Effector CD8-positive, alpha-beta T cell (primary cell): ENCODE data around the gene PHF23.

Experiments
- DNase-seq: peaks from one replicate; lab custom pipeline; 2025; lab: John Stamatoyannopoulos, UW
- total RNA-seq, 4 experiments: gene quantifications; one replicate each; lab custom pipeline; 2026; lab: John Stamatoyannopoulos, UW

The PHF23 gene
- total RNA-seq: 64.6 to 88.2 (median 68.1) reads per million in 4 experiments

GRCh38 chr17:7239091-7240027 is at the start of gene PHF23:
PHF23 (minus strand) TSS chr17:7239457; CDS start chr17:7239279, 178 bp downstream.
- peak; percentile 93 for DNase-seq

DNA sequence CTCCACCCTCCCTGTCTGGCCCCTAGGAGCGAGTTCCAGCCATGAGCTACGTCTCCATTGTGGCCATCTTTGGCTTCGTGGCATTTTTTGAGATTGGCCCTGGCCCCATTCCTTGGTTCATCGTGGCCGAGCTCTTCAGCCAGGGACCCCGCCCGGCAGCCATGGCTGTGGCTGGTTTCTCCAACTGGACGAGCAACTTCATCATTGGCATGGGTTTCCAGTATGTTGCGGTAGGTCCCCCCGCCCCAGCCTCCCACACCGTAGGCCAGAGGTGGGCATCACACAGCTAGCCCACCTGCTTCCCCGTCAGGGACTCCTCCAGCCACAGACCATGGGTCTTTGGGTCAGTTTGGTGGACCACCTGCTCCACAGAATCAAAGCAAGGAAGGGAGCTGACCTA is 46.4 kb upstream of the PHF23 start:
- DNase-seq: no peak

DNA sequence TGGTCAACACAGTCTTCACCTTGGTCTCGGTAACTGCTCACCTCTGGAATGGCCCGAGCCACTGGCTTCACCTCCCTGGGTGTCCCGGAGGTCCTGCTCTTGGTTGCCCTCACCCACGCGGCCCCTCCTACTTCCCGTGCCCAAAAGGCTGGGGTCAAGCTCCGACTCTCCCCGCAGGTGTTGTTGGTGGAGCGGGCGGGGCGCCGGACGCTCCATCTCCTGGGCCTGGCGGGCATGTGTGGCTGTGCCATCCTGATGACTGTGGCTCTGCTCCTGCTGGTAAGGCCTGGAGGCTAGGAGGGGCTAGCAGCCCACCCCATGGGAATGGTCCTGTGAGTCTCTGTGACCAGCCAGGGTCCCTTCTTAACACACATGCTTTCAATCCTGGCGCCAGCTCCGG is 45.7 kb upstream of the PHF23 start:
- DNase-seq: no peak

DNA sequence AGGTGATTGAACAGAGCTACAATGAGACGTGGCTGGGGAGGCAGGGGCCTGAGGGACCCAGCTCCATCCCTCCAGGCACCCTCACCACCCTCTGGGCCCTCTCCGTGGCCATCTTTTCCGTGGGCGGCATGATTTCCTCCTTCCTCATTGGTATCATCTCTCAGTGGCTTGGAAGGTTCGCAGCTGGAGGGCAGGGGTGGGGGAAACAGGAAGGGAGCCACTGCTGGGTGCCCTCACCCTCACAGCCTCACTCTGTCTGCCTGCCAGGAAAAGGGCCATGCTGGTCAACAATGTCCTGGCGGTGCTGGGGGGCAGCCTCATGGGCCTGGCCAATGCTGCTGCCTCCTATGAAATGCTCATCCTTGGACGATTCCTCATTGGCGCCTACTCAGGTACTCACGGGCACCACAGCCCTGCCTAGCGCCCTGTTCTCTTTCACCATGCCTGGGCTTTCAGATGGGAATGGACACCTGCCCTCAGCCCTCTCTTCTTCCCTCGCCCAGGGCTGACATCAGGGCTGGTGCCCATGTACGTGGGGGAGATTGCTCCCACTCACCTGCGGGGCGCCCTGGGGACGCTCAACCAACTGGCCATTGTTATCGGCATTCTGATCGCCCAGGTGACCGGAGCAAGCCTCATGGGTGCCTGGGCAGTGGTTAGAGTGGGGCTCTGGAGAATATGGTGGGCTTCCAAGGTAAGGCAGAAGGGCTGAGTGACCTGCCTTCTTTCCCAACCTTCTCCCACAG is 44.4 kb upstream of the PHF23 start:
- DNase-seq: no peak

DNA sequence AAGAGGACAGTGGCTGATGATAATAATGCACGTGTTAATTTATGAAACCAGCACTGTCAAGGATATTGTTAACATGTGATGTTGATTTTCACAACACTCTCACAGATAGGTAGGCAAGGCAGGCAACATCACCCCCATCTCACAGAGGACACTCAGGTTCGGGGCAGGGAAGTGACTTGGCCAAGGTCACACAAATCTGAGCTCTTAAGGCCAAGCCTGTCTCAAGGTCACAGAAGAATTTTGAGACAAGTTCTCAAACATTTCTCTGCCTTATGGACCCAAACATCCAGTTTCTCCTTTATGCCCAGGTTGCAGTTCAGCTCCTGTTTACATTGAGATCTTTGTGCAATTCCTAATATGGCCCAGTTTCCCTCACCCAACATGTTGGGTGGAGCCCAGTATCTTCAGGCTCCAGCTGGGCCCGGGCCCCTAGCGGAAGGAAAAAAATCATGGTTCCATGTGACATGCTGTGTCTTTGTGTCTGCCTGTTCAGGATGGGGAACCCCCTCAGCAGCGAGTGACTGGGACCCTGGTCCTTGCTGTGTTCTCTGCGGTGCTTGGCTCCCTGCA is 43.6 kb upstream of the PHF23 start:
- DNase-seq: no peak

GRCh38 chr17:7281953-7282751 is 42.9 kb upstream of the PHF23 start:
- DNase-seq: no peak

- peak; percentile 81 for DNase-seq
These were observed 42.1 kb upstream of the PHF23 start, which contains the start of gene SLC2A4 for GRCh38 chr17:7281074-7281952. SLC2A4 (plus strand) TSS chr17:7281718; CDS start chr17:7281935, 217 bp downstream.

DNA sequence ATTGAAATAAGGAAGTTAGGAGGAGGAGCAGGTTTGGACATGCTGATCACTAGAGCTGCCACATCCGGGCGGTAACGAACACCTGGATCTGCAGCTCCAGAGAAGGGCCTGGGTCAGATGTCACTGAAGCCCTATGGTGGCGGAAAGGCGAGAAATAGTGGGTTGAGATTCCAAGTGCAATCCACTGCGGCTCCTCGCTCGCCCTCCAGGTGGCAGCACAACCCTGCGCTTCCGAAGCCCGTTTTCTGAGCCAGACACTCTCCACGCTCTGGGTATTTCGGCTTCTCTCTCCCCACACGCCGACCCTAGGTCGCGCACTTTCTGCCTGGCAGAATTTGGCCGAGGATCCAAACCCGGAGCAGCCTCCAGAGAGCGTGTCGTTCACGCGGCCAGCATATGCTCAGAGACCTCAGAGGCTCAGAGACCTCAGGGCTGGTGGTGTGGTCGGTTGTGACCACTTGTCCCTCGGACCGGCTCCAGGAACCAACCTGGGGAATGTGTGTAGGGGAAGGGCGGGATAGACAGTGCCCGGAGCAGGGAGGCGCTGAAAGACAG is 41.3 kb upstream of the PHF23 start:
- peak; percentile 75 for DNase-seq

DNA sequence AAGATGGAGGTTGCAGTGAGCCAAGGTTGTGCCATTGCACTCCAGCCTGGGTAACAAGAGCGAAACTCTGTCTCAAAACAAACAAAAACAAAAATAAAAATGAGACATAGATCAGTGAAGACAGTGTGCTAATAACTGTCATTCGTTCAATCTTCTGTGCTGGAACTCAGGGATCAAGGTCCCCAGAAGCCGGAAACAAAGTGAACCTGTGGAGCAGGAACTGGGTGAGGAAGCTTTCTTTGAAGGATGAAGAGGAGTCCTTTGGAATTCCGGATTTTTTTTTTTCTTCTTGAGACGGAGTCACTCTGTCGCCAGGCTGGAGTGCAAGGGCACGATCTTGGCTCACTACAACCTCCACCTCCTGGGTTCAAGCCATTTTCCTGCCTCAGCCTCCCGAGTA is 40.2 kb upstream of the PHF23 start:
- no peak for DNase-seq

GRCh38 chr17:7266784-7267183 is 27.5 kb upstream of the PHF23 start:
- no peak for DNase-seq

DNA sequence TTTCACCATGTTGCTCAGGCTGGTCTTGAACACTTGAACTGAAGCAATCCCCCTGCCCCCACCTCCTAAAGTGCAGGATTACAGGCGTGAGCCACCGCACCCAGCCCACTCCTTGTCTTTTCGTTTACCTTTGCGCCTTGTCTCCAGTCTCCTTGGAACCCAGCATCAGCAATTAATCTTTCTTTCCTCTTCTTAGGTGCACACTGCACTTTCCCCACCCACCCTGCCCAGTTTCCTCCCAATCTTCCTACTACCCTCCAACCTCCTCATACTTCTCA is 24.5 kb upstream of the PHF23 start:
- no peak for DNase-seq

DNA sequence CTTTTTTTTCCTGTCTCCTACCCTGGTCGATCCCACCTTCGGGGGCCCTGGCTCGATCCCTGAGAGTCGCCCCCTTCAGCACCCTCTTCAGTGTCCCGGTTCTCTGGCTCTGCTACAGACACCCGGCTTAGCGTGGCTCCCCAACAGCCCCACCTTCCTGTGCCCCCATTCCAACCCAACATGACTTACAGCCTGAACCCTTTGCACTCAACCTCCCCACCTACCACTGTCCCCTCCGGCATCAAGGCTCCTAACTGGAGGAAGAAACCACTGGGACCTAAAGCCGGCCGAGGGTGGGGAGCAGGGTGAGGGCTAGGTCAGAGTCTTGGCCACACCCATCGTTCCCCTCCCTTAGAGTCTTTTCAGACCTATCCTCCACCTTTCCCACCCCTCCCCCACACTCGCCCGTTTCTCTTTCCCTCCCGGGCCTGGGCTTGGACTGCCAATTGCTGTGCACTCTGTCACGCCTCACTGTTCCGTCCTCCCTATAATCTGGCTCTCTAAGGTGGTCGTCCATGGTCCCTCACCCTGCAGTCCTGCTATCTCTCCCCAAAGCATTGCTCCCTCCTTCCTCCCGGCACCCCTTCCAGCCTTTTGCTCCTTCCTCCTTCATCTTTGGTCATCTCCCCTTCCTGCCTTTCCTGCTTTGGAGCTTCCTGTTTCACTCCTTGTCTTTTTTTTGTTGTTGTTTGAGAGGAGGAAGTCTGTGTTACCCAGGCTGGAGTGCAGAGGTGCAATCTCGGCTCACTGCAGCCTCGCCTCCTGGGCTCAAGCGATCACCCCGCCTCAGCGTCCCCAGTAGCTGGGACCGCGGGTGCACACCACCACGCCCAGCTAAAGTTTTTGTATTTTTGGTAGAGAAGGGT is 23.9 kb upstream of the PHF23 start:
- DNase-seq: no peak

GRCh38 chr17:7262192-7262934 is 23.1 kb upstream of the PHF23 start, which contains the start of gene CLDN7:
CLDN7 (minus strand) TSS chr17:7262478; CDS start chr17:7262043, 435 bp downstream.
- no peak for DNase-seq

GRCh38 chr17:7261379-7262191 is 22.3 kb upstream of the PHF23 start:
- DNase-seq: no peak

DNA sequence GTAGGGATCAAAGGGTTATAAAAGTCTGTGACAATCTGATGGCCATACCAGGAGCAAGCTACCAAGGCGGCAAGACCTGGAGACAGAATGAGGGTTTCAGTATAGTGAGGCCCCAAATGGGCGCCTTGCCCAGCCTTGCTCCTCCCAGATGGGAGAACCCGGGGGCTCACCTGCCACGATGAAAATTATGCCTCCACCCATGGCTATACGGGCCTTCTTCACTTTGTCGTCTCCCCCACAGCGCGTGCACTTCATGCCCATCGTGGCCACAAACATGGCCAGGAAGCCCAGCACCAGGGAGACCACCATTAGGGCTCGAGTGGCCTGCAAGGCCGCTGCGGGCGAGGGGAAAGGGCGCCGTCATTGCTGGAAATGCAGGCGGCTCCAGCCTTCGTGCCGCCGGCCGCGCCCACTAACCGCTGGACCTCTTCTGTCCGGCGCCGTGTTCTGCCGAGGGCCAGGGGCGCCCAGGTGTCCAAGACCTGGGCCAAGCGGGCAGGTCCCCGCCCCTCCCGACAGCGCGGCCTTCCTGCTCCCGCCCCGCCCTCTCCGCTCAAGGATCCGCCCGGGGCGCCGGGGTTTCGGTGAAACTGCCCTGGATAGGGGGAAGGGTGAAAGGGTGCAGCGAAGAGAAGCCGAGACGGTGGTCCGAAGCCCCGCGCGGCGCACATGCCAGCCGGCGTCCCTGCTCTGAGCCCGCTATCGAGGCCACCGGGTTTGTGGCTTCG is 21.6 kb upstream of the PHF23 start:
- peak; percentile 33 for DNase-seq

GRCh38 chr17:7260151-7260550 is 20.9 kb upstream of the PHF23 start:
- no peak for DNase-seq

DNA sequence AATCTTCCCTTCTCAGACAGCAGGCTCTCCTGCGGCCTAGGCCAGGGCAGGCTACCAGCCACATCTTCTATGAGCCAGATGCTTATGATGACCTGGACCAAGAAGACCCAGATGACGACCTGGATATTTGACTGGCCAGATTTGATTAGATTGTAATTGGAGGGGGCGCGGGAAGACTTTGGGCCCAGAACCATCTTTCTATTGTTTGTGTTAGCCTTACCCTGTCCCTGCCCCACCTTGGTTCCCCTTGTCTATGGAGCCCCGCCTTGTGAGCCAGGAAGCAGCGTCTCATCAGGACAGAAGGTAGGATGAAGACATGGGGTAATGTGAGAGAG is 20.3 kb upstream of the PHF23 start:
- DNase-seq: no peak
